ENCODE data around the gene FOXP1. TPM values are rescaled to one million over a fixed set of nuclear protein-coding genes. Genes with fewer than 3 reads are reported as not detected.

The FOXP1 gene
- total and polyA plus RNA-seq, 2 experiments from 2014 or later, result 76.8 to 99.8 TPM

- Histone ChIP-seq H3K9me2 (replicated peaks; ENCODE audit: insufficient read depth) (no peaks in the 10 kb centered on the region), H4K20me1 (ENCODE audit: insufficient read depth, poor library complexity, severe bottlenecking) (no peaks in the 10 kb centered on the region), H3K4me2 (no peak overlapping the region), H3K4me1 (ENCODE audit: insufficient read depth) (no peaks in the 10 kb centered on the region), H3K27ac (no peak overlapping the region), H3K9me3 (ENCODE audit: low read depth) (no peaks in the 10 kb centered on the region), H3K27me3 (no peaks in the 10 kb centered on the region), H3K4me3 (no peak overlapping the region), H3K36me3 (replicated peaks; ENCODE audit: insufficient read depth, low read depth) (no peaks in the 10 kb centered on the region), H3K79me2 (peaks cover 28% of the 10 kb centered on the region), H2AFZ (no peak overlapping the region)
- DNase-seq (ENCODE audit: low spot score), result no peak
- WGBS (ENCODE audit: low lambda C conversion rate, missing lambda C conversion rate), result 92% methylated on average over 5 of the region's 5 CpGs
- TF ChIP-seq EZH2 (IDR thresholded peaks at IDR 0.05; ENCODE audit: borderline replicate concordance), result no peak
- no peak for TF ChIP-seq CTCF (IDR thresholded peaks at IDR 0.05; ENCODE audit: poor library complexity)
- TF ChIP-seq EZH2phosphoT487 (IDR thresholded peaks at IDR 0.05; ENCODE audit: low read depth, severe bottlenecking, unreplicated experiment), result no peak
These were observed 100.8 kb downstream of the FOXP1 start for GRCh38 chr3:71482771-71483170.

- no peak overlapping the region for H3K4me3 ChIP-seq
- 84% methylated on average over 2 of the region's 2 CpGs for WGBS (ENCODE audit: low lambda C conversion rate, missing lambda C conversion rate)
- H3K9me2 ChIP-seq (replicated peaks; ENCODE audit: insufficient read depth), result no peaks in the 10 kb centered on the region
- peaks cover 19% of the 10 kb centered on the region for H3K79me2 ChIP-seq
- no peaks in the 10 kb centered on the region for H3K9me3 ChIP-seq (ENCODE audit: low read depth)
- H3K4me2 ChIP-seq, result no peak overlapping the region
- H3K4me1 ChIP-seq (ENCODE audit: insufficient read depth), result no peaks in the 10 kb centered on the region
- H2AFZ ChIP-seq, result no peak overlapping the region
- H4K20me1 ChIP-seq (ENCODE audit: insufficient read depth, poor library complexity, severe bottlenecking), result no peaks in the 10 kb centered on the region
- H3K27me3 ChIP-seq, result no peaks in the 10 kb centered on the region
- TF ChIP-seq CTCF (IDR thresholded peaks at IDR 0.05; ENCODE audit: poor library complexity) (no peak), EZH2 (IDR thresholded peaks at IDR 0.05; ENCODE audit: borderline replicate concordance) (no peak)
- H3K36me3 ChIP-seq (replicated peaks; ENCODE audit: insufficient read depth, low read depth), result no peaks in the 10 kb centered on the region
- no peak for DNase-seq (ENCODE audit: low spot score)
- no peak overlapping the region for H3K27ac ChIP-seq
These were observed 105.0 kb downstream of the FOXP1 start for GRCh38 chr3:71478568-71478967.

- H3K9me3 ChIP-seq (ENCODE audit: low read depth), result no peaks in the 10 kb centered on the region
- no peak for TF ChIP-seq EZH2phosphoT487 (IDR thresholded peaks at IDR 0.05; ENCODE audit: low read depth, severe bottlenecking, unreplicated experiment)
- no peak for TF ChIP-seq EZH2 (IDR thresholded peaks at IDR 0.05; ENCODE audit: borderline replicate concordance)
- no peak for TF ChIP-seq CTCF (IDR thresholded peaks at IDR 0.05; ENCODE audit: poor library complexity)
- no peak overlapping the region for H3K4me3 ChIP-seq
- H3K4me2 ChIP-seq, result no peak overlapping the region
- peaks cover 12% of the 10 kb centered on the region for H3K79me2 ChIP-seq
- DNase-seq (ENCODE audit: low spot score), result no peak
- no peak overlapping the region for H3K27ac ChIP-seq
- no peaks in the 10 kb centered on the region for H3K36me3 ChIP-seq (replicated peaks; ENCODE audit: insufficient read depth, low read depth)
- H4K20me1 ChIP-seq (ENCODE audit: insufficient read depth, poor library complexity, severe bottlenecking), result no peaks in the 10 kb centered on the region
- no peaks in the 10 kb centered on the region for H3K27me3 ChIP-seq
- no peaks in the 10 kb centered on the region for H3K4me1 ChIP-seq (ENCODE audit: insufficient read depth)
- no peak overlapping the region for H2AFZ ChIP-seq
- 95% methylated on average over 2 of the region's 2 CpGs for WGBS (ENCODE audit: low lambda C conversion rate, missing lambda C conversion rate)
- no peaks in the 10 kb centered on the region for H3K9me2 ChIP-seq (replicated peaks; ENCODE audit: insufficient read depth)
These were observed 106.6 kb downstream of the FOXP1 start for GRCh38 chr3:71476950-71477349.

GRCh38 chr3:71469138-71469435, 114.4 kb downstream of the FOXP1 start:
- Histone ChIP-seq H3K4me2 (no peak overlapping the region), H3K27ac (no peak overlapping the region), H3K9me2 (replicated peaks; ENCODE audit: insufficient read depth) (no peaks in the 10 kb centered on the region), H4K20me1 (ENCODE audit: insufficient read depth, poor library complexity, severe bottlenecking) (no peaks in the 10 kb centered on the region), H3K36me3 (replicated peaks; ENCODE audit: insufficient read depth, low read depth) (no peaks in the 10 kb centered on the region), H3K4me1 (ENCODE audit: insufficient read depth) (no peaks in the 10 kb centered on the region), H3K4me3 (no peak overlapping the region), H2AFZ (no peak overlapping the region), H3K27me3 (no peaks in the 10 kb centered on the region), H3K79me2 (peaks cover 24% of the 10 kb centered on the region), H3K9me3 (ENCODE audit: low read depth) (no peaks in the 10 kb centered on the region)
- no peak for DNase-seq (ENCODE audit: low spot score)
- WGBS (ENCODE audit: low lambda C conversion rate, missing lambda C conversion rate), result 50% methylated on average over 1 of the region's 1 CpG
- TF ChIP-seq CTCF (IDR thresholded peaks at IDR 0.05; ENCODE audit: poor library complexity) (no peak), EZH2phosphoT487 (IDR thresholded peaks at IDR 0.05; ENCODE audit: low read depth, severe bottlenecking, unreplicated experiment) (no peak), EZH2 (IDR thresholded peaks at IDR 0.05; ENCODE audit: borderline replicate concordance) (no peak)
